Lower leg skin (tissue), 3 donors: ENCODE measurements around the gene ENOX1.
"Not testable (repeated sequence)": the region's sequence is repeated elsewhere in the genome, so short reads cannot be mapped to it uniquely, and the experiment has no call there.

Experiments used
- POLR2A ChIP-seq, 2 donors: fragments of 450-650 bp; IDR thresholded peaks; one replicate each; pipeline ENCODE4 v1.6.1; 2016 to 2017; ENCODE audit warnings: antibody characterized with exemption in 2 of 2, mild to moderate bottlenecking in 1 of 2, moderate library complexity in 1 of 2
- TF ChIP-seq, protein P1 (sequence below), 3 donors: fragments of 450-650 bp; IDR thresholded peaks; one replicate each; pipeline ENCODE4 v1.5.1; 2016; ENCODE audit warnings: antibody characterized with exemption in 3 of 3, mild to moderate bottlenecking in 3 of 3, moderate library complexity in 2 of 3

DNA sequence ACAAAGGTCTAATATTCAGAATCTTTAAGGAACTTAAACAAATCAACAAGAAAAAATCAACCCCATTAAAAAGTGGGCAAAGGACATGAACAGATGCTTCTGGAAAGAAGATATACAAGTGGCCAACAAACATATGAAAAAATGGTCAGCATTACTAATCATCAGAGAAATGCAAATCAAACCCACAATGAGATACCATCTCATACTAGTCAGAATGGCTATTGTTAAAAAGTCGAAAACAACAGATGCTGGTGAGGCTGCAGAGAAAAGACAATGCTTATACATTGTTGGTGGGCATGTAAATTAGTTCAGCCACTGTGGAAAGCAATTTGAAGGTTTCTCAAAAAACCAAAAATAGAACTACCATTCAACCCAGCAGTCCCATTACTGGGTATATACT lies 37.9 kb upstream of the ENOX1 start:
- TF ChIP-seq POLR2A (IDR thresholded peaks at IDR 0.05), result not testable (repeated sequence)
- TF ChIP-seq, protein P1, sequence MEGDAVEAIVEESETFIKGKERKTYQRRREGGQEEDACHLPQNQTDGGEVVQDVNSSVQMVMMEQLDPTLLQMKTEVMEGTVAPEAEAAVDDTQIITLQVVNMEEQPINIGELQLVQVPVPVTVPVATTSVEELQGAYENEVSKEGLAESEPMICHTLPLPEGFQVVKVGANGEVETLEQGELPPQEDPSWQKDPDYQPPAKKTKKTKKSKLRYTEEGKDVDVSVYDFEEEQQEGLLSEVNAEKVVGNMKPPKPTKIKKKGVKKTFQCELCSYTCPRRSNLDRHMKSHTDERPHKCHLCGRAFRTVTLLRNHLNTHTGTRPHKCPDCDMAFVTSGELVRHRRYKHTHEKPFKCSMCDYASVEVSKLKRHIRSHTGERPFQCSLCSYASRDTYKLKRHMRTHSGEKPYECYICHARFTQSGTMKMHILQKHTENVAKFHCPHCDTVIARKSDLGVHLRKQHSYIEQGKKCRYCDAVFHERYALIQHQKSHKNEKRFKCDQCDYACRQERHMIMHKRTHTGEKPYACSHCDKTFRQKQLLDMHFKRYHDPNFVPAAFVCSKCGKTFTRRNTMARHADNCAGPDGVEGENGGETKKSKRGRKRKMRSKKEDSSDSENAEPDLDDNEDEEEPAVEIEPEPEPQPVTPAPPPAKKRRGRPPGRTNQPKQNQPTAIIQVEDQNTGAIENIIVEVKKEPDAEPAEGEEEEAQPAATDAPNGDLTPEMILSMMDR (IDR thresholded peaks at IDR 0.05), result not testable (repeated sequence)
